HepG2 (cell line): Measurements from ENCODE around the gene TUBB. TPM values are rescaled to one million over a fixed set of nuclear protein-coding genes. Genes with fewer than 3 reads are reported as not detected.

Experiments
- CCDC6 ChIP-seq: sonication (generic); formaldehyde crosslinking; IDR thresholded peaks from 2 replicates; pipeline ENCODE4 v1.8.1; 2022; ENCODE audit warnings: mild to moderate bottlenecking, missing genetic modification reagents, moderate library complexity
- HNF1A ChIP-seq, 2 experiments: sonication (generic) in 1 of 2; formaldehyde crosslinking in 1 of 2; IDR thresholded peaks; 2 replicates each; pipeline versions ENCODE4 v1.4.0 to v1.6.1; 2016 to 2020; ENCODE audit warnings: borderline replicate concordance in 1 of 2, low read depth in 1 of 2, mild to moderate bottlenecking in 1 of 2, missing genetic modification reagents in 1 of 2
- HNRNPK ChIP-seq: fragments of 200-400 bp; formaldehyde crosslinking; IDR thresholded peaks from 2 replicates; pipeline ENCODE4 v1.6.1; 2018; ENCODE audit warnings: low read length, low read depth, moderate library complexity, mild to moderate bottlenecking; ENCODE audit not compliant: poor library complexity, severe bottlenecking
- KLF9 ChIP-seq: IDR thresholded peaks from 2 replicates; pipeline ENCODE4 v1.6.1; 2016; ENCODE audit warnings: low read depth
- MATR3 ChIP-seq: sonication (generic); formaldehyde crosslinking; IDR thresholded peaks from 2 replicates; pipeline ENCODE4 v1.4.0; 2020; ENCODE audit warnings: missing genetic modification reagents
- MED1 ChIP-seq: sonication (generic); formaldehyde crosslinking; IDR thresholded peaks from 2 replicates; pipeline ENCODE4 v1.4.0; 2020; ENCODE audit warnings: missing genetic modification reagents
- POGZ ChIP-seq: sonication (generic); formaldehyde crosslinking; IDR thresholded peaks from 2 replicates; pipeline ENCODE4 v1.4.0; 2020; ENCODE audit warnings: mild to moderate bottlenecking, missing genetic modification reagents
- RERE ChIP-seq: IDR thresholded peaks from 2 replicates; pipeline ENCODE4 v1.6.1; 2016; ENCODE audit warnings: low read depth, missing genetic modification reagents, missing compliant biosample characterization
- SMARCE1 ChIP-seq: fragments of 450-650 bp; IDR thresholded peaks from 2 replicates; pipeline ENCODE4 v1.6.1; 2017; ENCODE audit warnings: borderline replicate concordance
- SMYD3 ChIP-seq: sonication (generic); formaldehyde crosslinking; IDR thresholded peaks from 2 replicates; pipeline ENCODE4 v1.8.1; 2023; ENCODE audit warnings: mild to moderate bottlenecking, missing genetic modification reagents
- TGIF2 ChIP-seq: IDR thresholded peaks from 2 replicates; pipeline ENCODE4 v1.6.1; 2016; ENCODE audit warnings: control low read depth, missing compliant biosample characterization
- ZFAT ChIP-seq: sonication (generic); formaldehyde crosslinking; conservative IDR thresholded peaks from 2 replicates; pipeline ENCODE4 v1.8.1; 2023; ENCODE audit warnings: missing genetic modification reagents, inconsistent platforms
- ZNF75D ChIP-seq: sonication (generic); formaldehyde crosslinking; IDR thresholded peaks from 2 replicates; pipeline ENCODE4 v1.8.1; 2023; ENCODE audit warnings: missing genetic modification reagents, mild to moderate bottlenecking, borderline replicate concordance
- ZNF773 ChIP-seq: sonication (generic); formaldehyde crosslinking; IDR thresholded peaks from 2 replicates; pipeline ENCODE4 v1.4.0; 2020; ENCODE audit warnings: missing genetic modification reagents, borderline replicate concordance
- polyA plus RNA-seq, 8 experiments: library from polyadenylated mRNA; depleted of rRNA in 3 of 8; stranded (reverse) in 7 of 8; unstranded in 1 of 8; fragments of >200 nt; fragmentation: Illumina TruSeq in 4 of 8; extraction: Trizol in 4 of 8; gene quantifications; 2 replicates each; pipeline versions ENCODE4 v1.2.1 to v1.2.3, GENCODE V29; 2011 to 2016; ENCODE audit warnings: low read depth in 4 of 8, missing spikeins in 1 of 8, mixed read lengths in 1 of 8; ENCODE audit not compliant: insufficient read depth in 1 of 8
- total RNA-seq, 5 experiments: library from RNA; depleted of rRNA; stranded (reverse); fragments of >200 nt; fragmentation: Illumina TruSeq; extraction: Trizol; gene quantifications; 2 replicates each; pipeline ENCODE4 v1.2.3, GENCODE V29; 2016; ENCODE audit warnings: low read depth in 1 of 5
- TF ChIP-seq, protein P1 (sequence below): sonication (generic); formaldehyde crosslinking; IDR thresholded peaks from 2 replicates; pipeline ENCODE4 v1.4.0; 2020; ENCODE audit warnings: missing genetic modification reagents

The TUBB gene
- total and polyA plus RNA-seq, 2 of the 13 experiments (the other 11 are each of a cell fraction or from before 2014, with no cell fraction given) = 911 to 1,163 TPM

GRCh38 chr6:30769088-30769852 lies 49.1 kb downstream of the TUBB start (continued):
- peak; percentile 72; the same call in 1 of the 2 replicates for TF ChIP-seq HNF1A (IDR thresholded peaks at IDR 0.05; ENCODE audit: low read depth)
- peak; percentile 87; the same call in 1 of the 2 replicates for TF ChIP-seq HNF1A (CRISPR knock-in tag; IDR thresholded peaks at IDR 0.05; ENCODE audit: borderline replicate concordance)
- TF ChIP-seq, protein P1, sequence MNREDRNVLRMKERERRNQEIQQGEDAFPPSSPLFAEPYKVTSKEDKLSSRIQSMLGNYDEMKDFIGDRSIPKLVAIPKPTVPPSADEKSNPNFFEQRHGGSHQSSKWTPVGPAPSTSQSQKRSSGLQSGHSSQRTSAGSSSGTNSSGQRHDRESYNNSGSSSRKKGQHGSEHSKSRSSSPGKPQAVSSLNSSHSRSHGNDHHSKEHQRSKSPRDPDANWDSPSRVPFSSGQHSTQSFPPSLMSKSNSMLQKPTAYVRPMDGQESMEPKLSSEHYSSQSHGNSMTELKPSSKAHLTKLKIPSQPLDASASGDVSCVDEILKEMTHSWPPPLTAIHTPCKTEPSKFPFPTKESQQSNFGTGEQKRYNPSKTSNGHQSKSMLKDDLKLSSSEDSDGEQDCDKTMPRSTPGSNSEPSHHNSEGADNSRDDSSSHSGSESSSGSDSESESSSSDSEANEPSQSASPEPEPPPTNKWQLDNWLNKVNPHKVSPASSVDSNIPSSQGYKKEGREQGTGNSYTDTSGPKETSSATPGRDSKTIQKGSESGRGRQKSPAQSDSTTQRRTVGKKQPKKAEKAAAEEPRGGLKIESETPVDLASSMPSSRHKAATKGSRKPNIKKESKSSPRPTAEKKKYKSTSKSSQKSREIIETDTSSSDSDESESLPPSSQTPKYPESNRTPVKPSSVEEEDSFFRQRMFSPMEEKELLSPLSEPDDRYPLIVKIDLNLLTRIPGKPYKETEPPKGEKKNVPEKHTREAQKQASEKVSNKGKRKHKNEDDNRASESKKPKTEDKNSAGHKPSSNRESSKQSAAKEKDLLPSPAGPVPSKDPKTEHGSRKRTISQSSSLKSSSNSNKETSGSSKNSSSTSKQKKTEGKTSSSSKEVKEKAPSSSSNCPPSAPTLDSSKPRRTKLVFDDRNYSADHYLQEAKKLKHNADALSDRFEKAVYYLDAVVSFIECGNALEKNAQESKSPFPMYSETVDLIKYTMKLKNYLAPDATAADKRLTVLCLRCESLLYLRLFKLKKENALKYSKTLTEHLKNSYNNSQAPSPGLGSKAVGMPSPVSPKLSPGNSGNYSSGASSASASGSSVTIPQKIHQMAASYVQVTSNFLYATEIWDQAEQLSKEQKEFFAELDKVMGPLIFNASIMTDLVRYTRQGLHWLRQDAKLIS (CRISPR knock-in tag) = peak; percentile 80; the same call in 1 of the 2 replicates
- no peak for TF ChIP-seq HNRNPK
- 0 out of 2 replicates have a peak, but pooled peaks have one; percentile 6 for TF ChIP-seq SMYD3 (CRISPR knock-in tag)
- TF ChIP-seq ZFAT (CRISPR knock-in tag) = no peak
- TF ChIP-seq POGZ (CRISPR knock-in tag) = peak; percentile 84
- TF ChIP-seq TGIF2 (CRISPR knock-in tag) = no peak
- no peak for TF ChIP-seq KLF9 (CRISPR knock-in tag)
- no peak for TF ChIP-seq ZNF773 (CRISPR knock-in tag)
- no peak for TF ChIP-seq ZNF75D (CRISPR knock-in tag)
- peak; percentile 95 for TF ChIP-seq MED1 (CRISPR knock-in tag)
- TF ChIP-seq CCDC6 = peak; percentile 87
- peak; percentile 77; the same call in 1 of the 2 replicates for TF ChIP-seq RERE (CRISPR knock-in tag)
- peak; percentile 50; the same call in 1 of the 2 replicates for TF ChIP-seq SMARCE1
- TF ChIP-seq MATR3 = no peak
